ENCODE results near the gene ANKRD12. TPM values are rescaled to one million over a fixed set of nuclear protein-coding genes. Genes with fewer than 3 reads are reported as not detected.

Gene ANKRD12
- total and polyA plus RNA-seq, 12 donors: 14.1 to 91.2 (median 36.5) TPM

DNA sequence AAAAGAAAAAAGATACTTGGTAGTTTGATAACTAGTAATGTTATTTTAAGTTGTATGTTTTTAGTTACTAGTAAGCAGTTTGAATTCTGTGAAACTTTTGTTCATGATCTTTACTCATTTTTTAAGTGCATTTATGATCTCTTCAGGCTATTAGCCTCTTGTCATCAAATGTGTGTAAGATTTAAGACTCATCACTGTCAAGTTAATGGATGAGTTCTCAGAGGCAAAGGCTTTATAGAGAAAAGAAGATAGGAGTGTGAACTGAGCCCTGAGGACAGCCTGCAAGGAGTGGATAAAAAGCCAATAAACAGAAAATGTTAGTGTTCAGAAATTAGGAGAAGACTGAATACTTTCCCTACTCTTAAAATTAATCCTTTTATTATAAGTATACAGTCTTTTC, 20.6 kb upstream of the ANKRD12 start:
- H3K27ac ChIP-seq: peak overlapping the region in 1 of 5 donors; percentile 80
- intact Hi-C loops (cut with DNase I): no loop called here
- TF ChIP-seq, protein P1, sequence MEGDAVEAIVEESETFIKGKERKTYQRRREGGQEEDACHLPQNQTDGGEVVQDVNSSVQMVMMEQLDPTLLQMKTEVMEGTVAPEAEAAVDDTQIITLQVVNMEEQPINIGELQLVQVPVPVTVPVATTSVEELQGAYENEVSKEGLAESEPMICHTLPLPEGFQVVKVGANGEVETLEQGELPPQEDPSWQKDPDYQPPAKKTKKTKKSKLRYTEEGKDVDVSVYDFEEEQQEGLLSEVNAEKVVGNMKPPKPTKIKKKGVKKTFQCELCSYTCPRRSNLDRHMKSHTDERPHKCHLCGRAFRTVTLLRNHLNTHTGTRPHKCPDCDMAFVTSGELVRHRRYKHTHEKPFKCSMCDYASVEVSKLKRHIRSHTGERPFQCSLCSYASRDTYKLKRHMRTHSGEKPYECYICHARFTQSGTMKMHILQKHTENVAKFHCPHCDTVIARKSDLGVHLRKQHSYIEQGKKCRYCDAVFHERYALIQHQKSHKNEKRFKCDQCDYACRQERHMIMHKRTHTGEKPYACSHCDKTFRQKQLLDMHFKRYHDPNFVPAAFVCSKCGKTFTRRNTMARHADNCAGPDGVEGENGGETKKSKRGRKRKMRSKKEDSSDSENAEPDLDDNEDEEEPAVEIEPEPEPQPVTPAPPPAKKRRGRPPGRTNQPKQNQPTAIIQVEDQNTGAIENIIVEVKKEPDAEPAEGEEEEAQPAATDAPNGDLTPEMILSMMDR (IDR thresholded peaks at IDR 0.05): no peak
- no peak for TF ChIP-seq POLR2A (IDR thresholded peaks at IDR 0.05)
- H3K4me3 ChIP-seq: no peak overlapping the region
- no peak for DNase-seq
- H3K27me3 ChIP-seq: no peaks in the 10 kb centered on the region
- H3K36me3 ChIP-seq (replicated peaks in 1 of 2): peaks cover 0 to 8% of the 10 kb centered on the region in 2 donors
- H3K9me3 ChIP-seq (replicated peaks in 1 of 3): no peaks in the 10 kb centered on the region
- peaks cover 23 to 83% of the 10 kb centered on the region in 2 donors for H3K4me1 ChIP-seq (replicated peaks in 1 of 2)

DNA sequence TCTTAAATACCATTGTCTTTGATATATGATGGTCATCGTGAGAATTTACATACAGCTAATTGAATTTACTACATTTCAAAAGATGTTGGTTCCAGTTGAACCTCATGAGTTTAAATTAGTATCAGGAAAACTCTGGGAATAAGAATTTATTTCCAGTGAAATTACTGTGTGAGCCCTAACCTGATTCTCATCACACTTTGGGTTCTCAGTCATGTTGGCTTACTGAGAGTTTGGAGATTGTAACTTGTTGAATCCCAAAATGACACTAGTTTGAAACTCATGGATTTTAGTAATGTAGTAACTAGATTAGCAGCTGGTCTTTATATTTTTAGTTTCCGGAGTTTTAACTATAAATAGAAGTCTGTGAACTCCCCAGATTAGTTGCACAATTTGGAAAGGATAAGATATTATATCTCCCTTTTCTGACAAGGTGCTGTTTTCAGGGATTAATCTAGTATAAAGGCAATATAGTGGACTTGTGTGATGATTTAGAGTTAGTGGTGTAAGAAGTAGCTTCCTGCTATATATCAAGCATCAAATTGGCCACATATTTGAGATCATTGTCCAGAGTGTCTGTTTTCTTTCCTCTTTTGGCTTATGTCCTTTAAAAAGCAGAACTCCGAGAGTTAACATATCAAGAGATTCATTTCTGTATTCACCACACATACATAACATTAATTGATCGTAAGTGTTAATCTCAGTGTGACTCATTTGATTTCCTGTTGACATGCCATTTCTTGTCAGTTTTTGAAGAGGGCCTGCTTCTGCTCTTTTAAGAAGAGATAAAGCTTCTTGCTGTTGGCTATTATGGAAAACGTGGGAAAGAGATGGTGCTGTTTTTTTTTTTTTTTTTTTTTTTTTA, 18.4 kb upstream of the ANKRD12 start:
- H3K27me3 ChIP-seq: no peaks in the 10 kb centered on the region
- peaks cover 0 to 16% of the 10 kb centered on the region in 2 donors for H3K36me3 ChIP-seq (replicated peaks in 1 of 2)
- peaks cover 23 to 82% of the 10 kb centered on the region in 2 donors for H3K4me1 ChIP-seq (replicated peaks in 1 of 2)
- TF ChIP-seq, protein P1 (IDR thresholded peaks at IDR 0.05): no peak
- TF ChIP-seq POLR2A (IDR thresholded peaks at IDR 0.05): no peak
- H3K27ac ChIP-seq: peak overlapping the region; percentile 45 to 80 (median 62)
- H3K4me3 ChIP-seq: peak overlapping the region in 1 of 4 donors; percentile 34
- intact Hi-C loops (cut with DNase I): no loop called here
- 32 to 34% (median 33%) methylated on average over 5 of the region's 5 CpGs for WGBS, 4 donors
- DNase-seq: no peak
- H3K9me3 ChIP-seq (replicated peaks in 1 of 3): no peaks in the 10 kb centered on the region

DNA sequence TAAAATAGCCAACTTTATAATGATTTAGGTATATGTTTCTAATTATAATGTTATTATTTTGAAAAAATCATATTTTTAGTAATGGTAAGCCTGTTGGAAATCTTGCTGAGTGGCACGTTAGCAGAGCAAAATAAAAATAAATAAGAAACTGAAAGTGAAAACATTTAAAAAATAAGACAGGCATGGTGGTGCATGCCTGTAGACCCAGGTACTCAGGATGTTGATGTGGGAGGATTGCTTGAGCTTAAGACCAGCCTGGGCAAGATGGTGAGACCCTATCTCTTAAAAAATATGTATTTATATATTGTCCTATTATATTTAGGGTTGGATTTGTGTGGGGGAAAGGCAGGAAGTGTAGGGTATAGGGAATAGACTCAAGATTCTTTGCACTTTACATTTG, 15.8 kb upstream of the ANKRD12 start:
- H3K4me1 ChIP-seq (replicated peaks in 1 of 2): peaks cover 23 to 57% of the 10 kb centered on the region in 2 donors
- TF ChIP-seq, protein P1 (IDR thresholded peaks at IDR 0.05): no peak
- no peak for TF ChIP-seq POLR2A (IDR thresholded peaks at IDR 0.05)
- 27 to 42% (median 32%) methylated on average over 1 of the region's 1 CpG for WGBS, 4 donors
- no peak overlapping the region for H3K4me3 ChIP-seq
- no peak for DNase-seq
- H3K9me3 ChIP-seq (replicated peaks in 1 of 3): no peaks in the 10 kb centered on the region
- H3K27me3 ChIP-seq: no peaks in the 10 kb centered on the region
- intact Hi-C loops (cut with DNase I): no loop called here
- H3K36me3 ChIP-seq (replicated peaks in 1 of 2): peaks cover 0 to 24% of the 10 kb centered on the region in 2 donors
- H3K27ac ChIP-seq: no peak overlapping the region

DNA sequence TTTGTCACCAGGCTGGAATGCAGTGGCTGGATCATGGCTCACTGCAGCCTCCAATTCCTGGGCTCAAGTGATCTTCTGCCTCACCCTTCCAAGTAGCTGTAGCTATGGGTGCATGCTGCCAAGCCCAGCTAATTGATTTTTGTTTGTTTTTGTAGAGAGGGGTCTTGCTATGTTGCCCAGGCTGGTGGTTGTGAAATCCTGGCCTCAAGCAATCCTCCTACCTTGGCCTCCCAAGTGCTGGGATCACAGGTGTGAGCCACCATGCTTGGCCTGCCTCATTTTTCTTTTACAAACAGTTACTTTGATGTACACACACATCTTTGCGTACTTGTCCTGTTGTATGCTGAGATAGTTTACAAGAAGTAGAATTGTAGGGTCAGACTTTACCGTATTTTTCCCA, 13.1 kb upstream of the ANKRD12 start:
- peaks cover 0 to 49% of the 10 kb centered on the region in 2 donors for H3K36me3 ChIP-seq (replicated peaks in 1 of 2)

More for the DNA sequence above, 13.1 kb upstream of the ANKRD12 start:
- Histone ChIP-seq H3K4me3 (no peak overlapping the region), H3K9me3 (replicated peaks in 1 of 3) (no peaks in the 10 kb centered on the region), H3K4me1 (replicated peaks in 1 of 2) (peaks cover 8 to 30% of the 10 kb centered on the region in 2 donors), H3K27me3 (no peaks in the 10 kb centered on the region), H3K27ac (no peak overlapping the region)
- TF ChIP-seq POLR2A (IDR thresholded peaks at IDR 0.05): no peak
- TF ChIP-seq, protein P1 (IDR thresholded peaks at IDR 0.05): no peak
- intact Hi-C loops (cut with DNase I): no loop called here
- no peak for DNase-seq
- WGBS, 4 donors: 92 to 98% (median 97%) methylated on average over 2 of the region's 2 CpGs
